Stomach smooth muscle (tissue), 2 donors: Measurements from ENCODE around the gene PRKG2.

ENCODE experiments used
- H3K27ac ChIP-seq: one replicate; pipeline ENCODE4 v1.7.0; 2013; ENCODE audit warnings: mild to moderate bottlenecking, low read length, inconsistent platforms
- H3K27me3 ChIP-seq, 2 donors: one replicate each; pipeline ENCODE4 v1.7.0; 2013; ENCODE audit warnings: low read length in 2 of 2; ENCODE audit not compliant: insufficient read depth in 2 of 2, control insufficient read depth in 1 of 2
- H3K36me3 ChIP-seq, 2 donors: one replicate each; pipeline ENCODE4 v1.7.0; 2013; ENCODE audit warnings: low read length in 2 of 2; ENCODE audit not compliant: control insufficient read depth in 2 of 2, insufficient read depth in 2 of 2
- H3K4me1 ChIP-seq: one replicate; pipeline ENCODE4 v1.7.0; 2013; ENCODE audit warnings: low read length; ENCODE audit not compliant: control insufficient read depth, insufficient read depth
- H3K4me3 ChIP-seq, 2 donors: one replicate each; pipeline ENCODE4 v1.7.0; 2013; ENCODE audit warnings: low read length in 2 of 2
- H3K9ac ChIP-seq, 2 donors: one replicate each; pipeline ENCODE4 v1.7.0; 2013; ENCODE audit warnings: low read length in 2 of 2, mild to moderate bottlenecking in 1 of 2
- H3K9me3 ChIP-seq, 2 donors: one replicate each; pipeline ENCODE4 v1.7.0; 2013; ENCODE audit warnings: low read length in 2 of 2; ENCODE audit not compliant: control insufficient read depth in 2 of 2
- donor health status: healthy.
- donor health status: Pancreatic carcinoma.

The PRKG2 gene, protein sequence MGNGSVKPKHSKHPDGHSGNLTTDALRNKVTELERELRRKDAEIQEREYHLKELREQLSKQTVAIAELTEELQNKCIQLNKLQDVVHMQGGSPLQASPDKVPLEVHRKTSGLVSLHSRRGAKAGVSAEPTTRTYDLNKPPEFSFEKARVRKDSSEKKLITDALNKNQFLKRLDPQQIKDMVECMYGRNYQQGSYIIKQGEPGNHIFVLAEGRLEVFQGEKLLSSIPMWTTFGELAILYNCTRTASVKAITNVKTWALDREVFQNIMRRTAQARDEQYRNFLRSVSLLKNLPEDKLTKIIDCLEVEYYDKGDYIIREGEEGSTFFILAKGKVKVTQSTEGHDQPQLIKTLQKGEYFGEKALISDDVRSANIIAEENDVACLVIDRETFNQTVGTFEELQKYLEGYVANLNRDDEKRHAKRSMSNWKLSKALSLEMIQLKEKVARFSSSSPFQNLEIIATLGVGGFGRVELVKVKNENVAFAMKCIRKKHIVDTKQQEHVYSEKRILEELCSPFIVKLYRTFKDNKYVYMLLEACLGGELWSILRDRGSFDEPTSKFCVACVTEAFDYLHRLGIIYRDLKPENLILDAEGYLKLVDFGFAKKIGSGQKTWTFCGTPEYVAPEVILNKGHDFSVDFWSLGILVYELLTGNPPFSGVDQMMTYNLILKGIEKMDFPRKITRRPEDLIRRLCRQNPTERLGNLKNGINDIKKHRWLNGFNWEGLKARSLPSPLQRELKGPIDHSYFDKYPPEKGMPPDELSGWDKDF

GRCh38 chr4:81214881-81215868, at the start of gene PRKG2:
Gene PRKG2, minus strand, starts transcription at chr4:81215222. Its CDS starts 10,175 bp downstream, at chr4:81205047.
- Histone ChIP-seq H3K27ac (no peak within 1 kb of the TSS), H3K4me1 (peaks cover 11% of the 10 kb centered on the region), H3K9ac (peak within 1 kb of the TSS in 1 of 2 donors; percentile 54), H3K27me3 (peaks cover 0 to 5% of the 10 kb centered on the region in 2 donors), H3K4me3 (peak within 1 kb of the TSS; percentile 70 to 79), H3K9me3 (no peaks in the 10 kb centered on the region), H3K36me3 (no peaks in the 10 kb centered on the region)

GRCh38 chr4:81260443-81261101, 45.5 kb upstream of the PRKG2 start:
- no peaks in the 10 kb centered on the region for H3K27me3 ChIP-seq
- no peak overlapping the region for H3K4me3 ChIP-seq
- no peaks in the 10 kb centered on the region for H3K4me1 ChIP-seq

DNA sequence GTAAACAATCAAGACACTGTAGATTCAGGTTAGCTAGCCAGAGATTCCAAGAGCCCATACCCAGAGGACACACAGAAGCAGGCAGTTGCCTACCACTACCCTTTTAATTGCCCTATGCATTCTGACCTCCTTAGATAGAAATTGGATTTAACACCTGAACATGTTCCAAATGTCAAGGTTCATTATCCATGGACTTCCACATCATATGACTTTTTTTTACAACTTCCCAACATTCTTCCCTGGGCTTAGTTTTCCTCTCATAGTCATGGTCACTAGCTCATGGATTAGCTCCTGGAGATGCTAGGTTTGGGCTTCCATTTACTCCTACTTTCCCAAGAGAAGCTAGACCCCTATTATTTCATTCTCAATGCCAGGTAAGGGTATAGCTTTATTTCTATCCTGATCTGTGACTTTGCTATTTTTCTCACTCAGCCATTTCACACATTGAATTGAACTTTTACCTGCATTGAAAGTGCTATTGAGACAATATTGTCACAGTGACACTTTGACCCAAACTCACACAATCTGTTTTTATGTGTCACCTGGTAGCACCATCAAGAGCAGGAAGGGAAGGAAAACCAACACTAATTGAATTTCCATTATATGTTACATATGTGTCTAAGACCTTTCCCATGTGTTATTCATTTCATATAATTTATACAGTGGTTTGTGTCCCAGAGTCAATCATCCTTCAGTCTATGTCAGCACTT, 44.0 kb upstream of the PRKG2 start:
- Histone ChIP-seq H3K27ac (no peak overlapping the region), H3K4me3 (no peak overlapping the region), H3K9me3 (no peaks in the 10 kb centered on the region), H3K4me1 (no peaks in the 10 kb centered on the region), H3K9ac (no peak overlapping the region), H3K36me3 (no peaks in the 10 kb centered on the region), H3K27me3 (no peaks in the 10 kb centered on the region)

More at GRCh38 chr4:81260443-81261101, 45.5 kb upstream of the PRKG2 start:
- Histone ChIP-seq H3K36me3 (no peaks in the 10 kb centered on the region), H3K9me3 (no peaks in the 10 kb centered on the region), H3K27ac (no peak overlapping the region), H3K9ac (no peak overlapping the region)

GRCh38 chr4:81257816-81258215, 42.8 kb upstream of the PRKG2 start:
- Histone ChIP-seq H3K27me3 (no peaks in the 10 kb centered on the region), H3K9ac (no peak overlapping the region), H3K9me3 (no peaks in the 10 kb centered on the region), H3K4me1 (no peaks in the 10 kb centered on the region), H3K4me3 (no peak overlapping the region), H3K36me3 (no peaks in the 10 kb centered on the region), H3K27ac (no peak overlapping the region)

- Histone ChIP-seq H3K27me3 (no peaks in the 10 kb centered on the region), H3K4me1 (no peaks in the 10 kb centered on the region), H3K36me3 (no peaks in the 10 kb centered on the region), H3K27ac (no peak overlapping the region), H3K4me3 (no peak overlapping the region), H3K9ac (no peak overlapping the region), H3K9me3 (no peaks in the 10 kb centered on the region)
Observed at GRCh38 chr4:81257021-81257420, 42.0 kb upstream of the PRKG2 start.

DNA sequence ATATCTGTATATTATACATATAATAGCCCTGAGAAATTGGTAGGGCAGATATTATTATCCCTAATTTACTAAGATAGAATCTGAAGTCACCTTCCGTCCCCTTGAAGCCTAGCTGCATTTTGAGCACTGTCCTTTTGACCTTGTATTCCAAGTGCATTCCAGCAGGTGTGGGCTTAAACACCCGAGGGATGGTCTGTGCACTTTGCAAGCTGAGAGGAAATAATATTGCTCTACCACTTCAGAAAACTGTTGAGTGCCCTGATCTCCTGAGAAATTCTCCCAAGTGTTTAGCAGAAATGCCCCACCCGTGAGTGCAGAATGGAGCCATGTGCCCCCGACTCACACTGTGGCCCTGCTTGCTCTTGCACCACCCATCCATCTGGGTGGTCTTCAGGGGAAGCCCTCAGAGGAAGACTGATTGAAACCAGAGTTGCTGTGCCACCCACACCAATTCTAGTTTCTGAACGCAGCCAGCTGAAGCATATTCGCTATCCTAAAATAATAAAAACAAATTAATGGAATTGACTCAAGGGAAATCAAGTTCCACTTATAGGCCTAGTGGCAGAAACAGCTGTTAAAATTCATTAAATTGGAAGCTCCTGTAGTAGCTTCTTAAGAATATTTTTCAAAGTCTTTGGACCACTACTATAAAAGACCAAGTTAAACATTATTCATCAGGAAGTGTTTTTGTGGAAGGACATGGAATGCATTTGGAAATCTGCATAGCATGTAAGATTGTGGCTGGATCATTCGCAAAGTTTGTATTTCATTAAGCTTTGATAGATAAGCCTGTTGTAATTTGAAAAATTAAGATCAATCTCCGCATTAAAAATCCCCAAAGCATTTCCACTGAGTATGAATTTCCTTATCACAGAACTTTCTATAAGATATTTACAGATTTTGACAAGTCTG, 41.3 kb upstream of the PRKG2 start:
- H3K4me1 ChIP-seq: no peaks in the 10 kb centered on the region
- no peaks in the 10 kb centered on the region for H3K9me3 ChIP-seq
- H3K36me3 ChIP-seq: no peaks in the 10 kb centered on the region
- H3K4me3 ChIP-seq: no peak overlapping the region
- no peak overlapping the region for H3K27ac ChIP-seq
- H3K9ac ChIP-seq: no peak overlapping the region
- no peaks in the 10 kb centered on the region for H3K27me3 ChIP-seq

DNA sequence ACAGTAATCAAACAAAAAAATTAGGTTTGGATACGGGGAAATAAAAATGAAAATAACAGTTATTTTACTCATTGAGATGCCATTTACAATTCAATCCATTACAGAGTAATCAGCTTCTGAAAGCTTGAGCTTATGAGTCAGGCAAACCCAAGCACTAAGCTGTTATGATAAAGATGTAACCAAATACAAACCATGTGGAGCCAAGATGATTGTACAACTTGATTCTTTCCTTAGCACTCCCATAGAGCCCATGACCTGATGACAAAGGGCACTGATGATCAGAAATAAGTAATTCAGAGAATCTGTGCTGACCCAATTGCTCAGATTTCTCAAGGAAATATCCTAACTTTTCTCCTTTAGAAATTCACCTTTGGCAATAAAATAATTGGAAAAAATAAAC, 40.5 kb upstream of the PRKG2 start:
- Histone ChIP-seq H3K27ac (no peak overlapping the region), H3K9ac (no peak overlapping the region), H3K36me3 (no peaks in the 10 kb centered on the region), H3K4me1 (no peaks in the 10 kb centered on the region), H3K9me3 (no peaks in the 10 kb centered on the region), H3K27me3 (no peaks in the 10 kb centered on the region), H3K4me3 (no peak overlapping the region)

GRCh38 chr4:81250430-81250829, 35.4 kb upstream of the PRKG2 start:
- no peak overlapping the region for H3K9ac ChIP-seq
- no peaks in the 10 kb centered on the region for H3K4me1 ChIP-seq
- H3K36me3 ChIP-seq: no peaks in the 10 kb centered on the region
- no peak overlapping the region for H3K4me3 ChIP-seq
- H3K27ac ChIP-seq: no peak overlapping the region
- no peaks in the 10 kb centered on the region for H3K27me3 ChIP-seq
- H3K9me3 ChIP-seq: no peaks in the 10 kb centered on the region
